D341Med (cell line): ENCODE data around the gene C6orf52.

Experiments used
- DNase-seq: peaks from one replicate; pipeline ENCODE4 v3.0.0; 2012; ENCODE audit warnings: low spot score

C6orf52 gene

DNA sequence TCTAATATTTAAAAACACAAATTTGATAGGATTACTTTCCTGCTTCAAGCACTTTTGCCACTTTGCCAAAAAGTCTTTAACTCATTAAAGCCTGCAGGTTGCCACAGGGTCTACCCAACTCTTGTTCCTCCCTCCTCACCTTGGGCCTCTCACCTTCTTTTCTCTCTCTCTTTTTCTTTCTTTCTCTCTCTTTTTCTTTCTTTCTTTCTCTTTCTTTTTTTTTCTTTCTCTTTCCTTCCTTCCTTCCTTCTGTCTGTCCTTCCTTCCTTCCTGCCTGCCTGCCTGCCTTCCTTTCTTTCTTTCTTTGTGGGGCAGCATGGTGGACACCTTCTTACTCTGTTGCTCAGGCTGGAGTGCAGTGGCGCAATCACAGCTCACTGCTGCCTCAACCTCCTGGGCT lies 50.2 kb downstream of the C6orf52 start:
- no peak for DNase-seq

DNA sequence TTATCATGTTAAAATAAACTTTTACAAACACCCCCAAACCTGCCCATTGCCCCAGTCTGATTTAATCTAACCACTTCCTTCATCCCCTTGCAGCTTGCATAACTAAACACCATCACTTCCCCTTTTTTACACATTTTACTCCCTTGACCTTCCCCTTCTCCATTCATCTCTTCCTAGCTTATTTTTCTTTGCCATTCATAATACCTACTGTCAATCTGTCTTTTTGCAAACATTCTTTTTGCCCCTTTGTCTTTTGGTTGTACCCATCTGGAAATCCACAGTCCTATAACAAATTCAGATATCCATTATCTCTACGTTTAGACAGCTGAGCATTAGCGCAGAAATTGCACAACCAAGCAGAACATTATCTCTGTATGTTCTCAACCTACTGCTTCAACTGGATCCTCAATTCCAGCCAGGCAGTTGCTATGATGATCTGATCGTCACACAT lies 51.2 kb downstream of the C6orf52 start:
- DNase-seq: no peak

DNA sequence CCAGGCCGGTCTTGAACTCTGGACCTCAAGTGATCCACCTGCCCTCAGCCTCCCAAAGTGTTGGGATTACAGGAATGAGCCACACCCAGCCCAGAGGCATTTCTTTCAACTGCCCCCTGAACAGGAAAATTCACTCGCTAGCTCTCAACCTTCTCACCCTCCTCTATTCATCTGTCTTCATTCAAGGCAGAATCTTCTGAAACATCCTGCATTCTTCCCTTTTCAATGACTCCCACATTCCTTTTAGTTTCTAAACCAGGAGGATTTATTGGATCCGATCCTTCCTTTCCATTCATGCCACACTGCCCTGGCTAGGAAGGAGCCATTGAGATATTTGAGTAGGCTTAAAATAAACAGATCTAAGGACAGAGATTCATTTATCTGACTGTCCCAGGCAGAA lies 52.9 kb downstream of the C6orf52 start:
- no peak for DNase-seq

DNA sequence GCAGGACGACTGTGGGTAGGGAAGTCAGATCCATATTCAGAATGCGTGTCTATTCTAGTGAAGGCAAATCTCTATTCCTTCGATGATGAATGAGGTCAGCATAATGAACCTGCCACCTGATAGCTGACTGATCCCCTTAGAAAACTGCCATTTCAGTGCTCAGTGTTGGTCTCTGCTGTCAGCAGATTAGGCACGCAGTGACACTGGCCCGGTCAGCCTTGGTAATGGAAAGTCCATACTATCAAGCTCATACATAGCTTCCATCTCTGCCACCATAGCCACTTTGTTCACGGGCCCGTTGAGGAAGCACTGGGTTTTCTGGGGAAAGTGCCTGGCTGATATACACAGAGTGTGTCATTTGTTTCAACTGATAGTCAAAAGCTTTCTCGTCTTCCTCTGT lies 54.0 kb downstream of the C6orf52 start:
- DNase-seq: no peak

DNA sequence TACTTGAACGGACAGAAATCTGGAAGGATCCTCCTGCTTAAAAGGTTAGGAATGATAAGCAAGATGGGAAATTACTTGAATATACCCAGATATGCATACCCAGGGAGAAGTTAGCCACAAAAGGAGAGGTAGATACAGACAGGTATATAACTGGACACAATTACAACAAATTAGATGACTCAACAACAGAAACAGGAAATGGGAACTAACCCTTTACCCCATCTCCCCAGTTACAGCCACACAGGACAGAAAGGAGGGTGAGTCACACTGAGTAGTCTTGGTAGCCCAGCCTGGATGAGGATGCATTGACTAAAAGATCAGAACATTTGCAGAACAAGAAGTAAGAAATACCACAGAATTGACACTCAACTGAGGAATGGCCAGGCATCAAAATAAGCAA lies 61.2 kb downstream of the C6orf52 start:
- DNase-seq: no peak

DNA sequence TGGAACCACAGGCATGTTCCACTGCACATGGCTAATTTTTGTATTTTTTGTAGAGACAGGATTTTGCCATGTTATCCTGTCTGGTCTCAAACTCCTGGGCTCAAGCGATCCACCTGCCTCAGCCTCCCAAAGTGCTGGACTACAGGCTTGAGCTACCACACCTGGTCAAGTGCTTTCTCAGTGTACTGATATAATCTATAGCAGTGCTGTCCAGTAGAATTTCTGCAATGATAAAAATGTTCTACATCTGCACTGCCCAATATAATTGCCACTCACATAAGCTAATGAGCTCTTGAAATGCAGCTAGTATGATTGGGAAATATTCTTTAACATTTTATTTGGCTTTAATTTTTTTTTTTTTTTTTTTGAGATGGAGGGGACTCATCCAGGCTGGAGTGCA lies 64.2 kb downstream of the C6orf52 start:
- no peak for DNase-seq

DNA sequence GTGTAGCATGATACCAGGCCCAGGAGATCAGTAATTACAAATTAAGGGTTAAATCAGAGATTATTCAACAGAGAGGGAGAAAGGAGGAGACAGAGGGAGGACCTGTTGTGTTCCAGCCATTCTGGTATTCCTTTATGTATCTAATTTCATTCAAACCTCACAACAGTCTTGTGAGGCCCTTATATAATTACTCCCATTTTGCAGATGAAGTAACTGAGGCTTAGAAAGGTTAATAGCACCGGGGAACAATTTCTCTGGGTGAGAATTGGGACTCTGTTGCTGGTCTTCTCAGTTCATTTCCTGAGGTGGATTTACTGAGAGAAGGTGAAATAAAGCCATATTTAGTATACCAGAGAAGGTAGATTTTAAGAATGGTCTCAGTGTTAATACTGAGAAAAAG lies 66.6 kb downstream of the C6orf52 start:
- no peak for DNase-seq

DNA sequence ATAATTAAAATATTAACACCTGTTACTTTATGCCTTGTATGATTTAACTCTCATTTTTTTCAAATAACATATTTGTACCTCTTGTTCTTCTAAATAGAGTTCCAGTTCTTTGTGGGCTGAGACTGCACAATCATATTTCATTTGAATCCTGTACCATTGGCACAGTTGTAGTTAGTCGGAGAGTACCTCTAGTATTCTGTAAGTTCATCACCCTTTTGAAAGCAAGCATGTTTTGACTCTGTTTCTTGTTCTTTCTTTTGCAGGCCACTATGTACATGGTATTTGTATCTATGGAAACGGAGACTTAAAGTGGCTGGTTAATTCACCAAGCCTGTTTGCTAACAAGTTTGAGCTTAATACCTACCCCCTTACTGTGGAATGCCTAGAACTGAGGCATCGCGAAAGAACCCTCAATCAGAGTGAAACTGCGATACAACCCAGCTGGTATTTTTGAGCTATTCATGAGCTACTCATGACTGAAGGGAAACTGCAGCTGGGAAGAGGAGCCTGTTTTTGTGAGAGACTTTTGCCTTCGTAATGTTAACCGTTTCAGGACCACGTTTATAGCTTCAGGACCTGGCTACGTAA lies 68.2 kb downstream of the C6orf52 start:
- no peak for DNase-seq

DNA sequence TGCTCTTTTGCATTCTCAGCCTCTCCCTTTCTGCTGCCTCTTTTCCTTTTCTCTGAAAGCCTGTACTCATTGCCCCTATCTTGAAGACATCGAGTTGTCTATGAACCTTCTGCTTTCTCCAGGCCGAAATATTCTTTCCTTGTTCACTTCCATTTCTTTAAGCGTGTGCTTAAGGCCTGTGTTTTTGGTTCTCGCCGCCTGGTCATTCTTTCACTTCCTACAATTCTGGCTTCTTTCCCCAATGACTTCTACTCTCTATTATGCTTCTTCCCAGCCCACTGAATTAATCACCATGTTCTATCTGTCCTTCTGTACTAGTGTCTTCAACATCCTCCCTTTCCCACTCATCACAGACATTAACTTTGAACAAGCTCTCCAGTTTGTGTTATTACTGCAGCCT lies 69.6 kb downstream of the C6orf52 start:
- no peak for DNase-seq

DNA sequence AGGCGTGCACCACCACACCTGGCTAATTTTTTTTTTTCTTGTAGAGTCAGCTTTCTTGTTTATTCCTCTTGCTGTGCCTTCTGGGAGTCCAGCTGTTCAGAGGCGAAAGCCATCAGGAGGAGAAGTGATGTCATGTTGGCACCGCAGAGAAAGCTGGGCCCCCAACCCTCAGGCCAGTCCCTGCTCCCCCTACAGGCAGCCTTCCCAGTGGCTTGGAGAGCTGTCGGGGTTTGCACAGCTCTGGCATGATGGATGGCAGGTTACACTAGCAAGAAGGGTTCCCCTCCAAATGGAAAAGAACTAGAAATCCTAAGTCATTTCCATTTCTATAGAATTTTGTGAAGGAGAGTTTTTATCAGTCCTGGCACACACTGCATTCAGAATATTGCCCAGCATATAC lies 72.6 kb downstream of the C6orf52 start:
- no peak for DNase-seq
